ENCODE results near the gene TCF7L1.

- TF ChIP-seq, protein P1, sequence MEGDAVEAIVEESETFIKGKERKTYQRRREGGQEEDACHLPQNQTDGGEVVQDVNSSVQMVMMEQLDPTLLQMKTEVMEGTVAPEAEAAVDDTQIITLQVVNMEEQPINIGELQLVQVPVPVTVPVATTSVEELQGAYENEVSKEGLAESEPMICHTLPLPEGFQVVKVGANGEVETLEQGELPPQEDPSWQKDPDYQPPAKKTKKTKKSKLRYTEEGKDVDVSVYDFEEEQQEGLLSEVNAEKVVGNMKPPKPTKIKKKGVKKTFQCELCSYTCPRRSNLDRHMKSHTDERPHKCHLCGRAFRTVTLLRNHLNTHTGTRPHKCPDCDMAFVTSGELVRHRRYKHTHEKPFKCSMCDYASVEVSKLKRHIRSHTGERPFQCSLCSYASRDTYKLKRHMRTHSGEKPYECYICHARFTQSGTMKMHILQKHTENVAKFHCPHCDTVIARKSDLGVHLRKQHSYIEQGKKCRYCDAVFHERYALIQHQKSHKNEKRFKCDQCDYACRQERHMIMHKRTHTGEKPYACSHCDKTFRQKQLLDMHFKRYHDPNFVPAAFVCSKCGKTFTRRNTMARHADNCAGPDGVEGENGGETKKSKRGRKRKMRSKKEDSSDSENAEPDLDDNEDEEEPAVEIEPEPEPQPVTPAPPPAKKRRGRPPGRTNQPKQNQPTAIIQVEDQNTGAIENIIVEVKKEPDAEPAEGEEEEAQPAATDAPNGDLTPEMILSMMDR (conservative IDR thresholded peaks at IDR 0.05) = no peak
- TF ChIP-seq EZH2 (IDR thresholded peaks at IDR 0.05; ENCODE audit: low read depth) = no peak
Observed at GRCh38 chr2:85247610-85248009, 114.4 kb downstream of the TCF7L1 start.
